GM23338 (cell line): ENCODE results near the gene FOXN4. TPM values are rescaled to one million over a fixed set of nuclear protein-coding genes. Genes with fewer than 3 reads are reported as not detected.

Experiments
- ATAC-seq: fragments of 200-7000 bp; cut with Tn5 transposase; 3 replicates; pipeline ENCODE4 v1.9.1; 2020
- DNase-seq: peaks from one replicate; pipeline ENCODE4 v3.0.0-alpha.2; 2015; ENCODE audit warnings: low spot score
- H2AFZ ChIP-seq: fragments of 200-600 bp; sonication (generic); 2 replicates; pipeline ENCODE4 v1.8.0; 2016; ENCODE audit warnings: antibody characterized with exemption, mild to moderate bottlenecking, moderate library complexity
- H3F3A ChIP-seq: fragments of 200-600 bp; sonication (generic); replicated peaks from 2 replicates; pipeline ENCODE4 v1.8.0; 2017; ENCODE audit warnings: antibody characterized with exemption, mixed run types, low read depth
- H3K27ac ChIP-seq: fragments of 200-600 bp; sonication (generic); 2 replicates; pipeline ENCODE4 v1.6.1; 2016; ENCODE audit warnings: low read depth
- H3K27me3 ChIP-seq: fragments of 200-600 bp; sonication (generic); 2 replicates; pipeline ENCODE4 v1.8.0; 2016; ENCODE audit warnings: mild to moderate bottlenecking, mixed run types, moderate library complexity; ENCODE audit not compliant: insufficient read depth
- H3K36me3 ChIP-seq: fragments of 200-600 bp; sonication (generic); 2 replicates; pipeline ENCODE4 v1.8.0; 2016; ENCODE audit warnings: mild to moderate bottlenecking; ENCODE audit not compliant: insufficient read depth
- H3K4me1 ChIP-seq: fragments of 200-600 bp; sonication (generic); 2 replicates; pipeline ENCODE4 v1.8.0; 2016; ENCODE audit warnings: mild to moderate bottlenecking, moderate library complexity; ENCODE audit not compliant: insufficient read depth
- H3K4me2 ChIP-seq: fragments of 200-600 bp; sonication (generic); 2 replicates; pipeline ENCODE4 v1.7.1; 2017; ENCODE audit warnings: mixed run types
- H3K4me3 ChIP-seq: fragments of 200-600 bp; sonication (generic); 2 replicates; pipeline ENCODE4 v1.6.1; 2016; ENCODE audit warnings: mixed run types
- H3K79me2 ChIP-seq: fragments of 200-600 bp; sonication (generic); replicated peaks from 2 replicates; pipeline ENCODE4 v1.8.0; 2017; ENCODE audit warnings: mild to moderate bottlenecking; ENCODE audit not compliant: insufficient read depth
- H3K9me2 ChIP-seq: fragments of 200-600 bp; sonication (generic); 2 replicates; pipeline ENCODE4 v1.8.0; 2017; ENCODE audit not compliant: insufficient read depth
- H4K20me1 ChIP-seq: fragments of 200-600 bp; sonication (generic); replicated peaks from 2 replicates; pipeline ENCODE4 v1.8.0; 2017; ENCODE audit warnings: mild to moderate bottlenecking; ENCODE audit not compliant: insufficient read depth
- H3K27ac Mint-ChIP-seq: 2 replicates; pipeline ENCODE4 v1.8.0; 2020; ENCODE audit warnings: inconsistent platforms, mild to moderate bottlenecking, moderate library complexity, mixed read lengths
- H3K27me3 Mint-ChIP-seq: 3 replicates; pipeline ENCODE4 v1.8.0; 2022; ENCODE audit warnings: low read depth, mild to moderate bottlenecking, moderate library complexity, mixed read lengths, inconsistent platforms; ENCODE audit not compliant: insufficient read depth, poor library complexity
- H3K36me3 Mint-ChIP-seq: 3 replicates; pipeline ENCODE4 v1.8.0; 2021; ENCODE audit warnings: low read depth, mild to moderate bottlenecking, inconsistent platforms, moderate library complexity, mixed read lengths
- H3K4me1 Mint-ChIP-seq: 3 replicates; pipeline ENCODE4 v1.8.0; 2020; ENCODE audit warnings: mild to moderate bottlenecking, inconsistent platforms, mixed read lengths
- H3K4me3 Mint-ChIP-seq: 3 replicates; pipeline ENCODE4 v1.8.0; 2021; ENCODE audit warnings: moderate library complexity, mild to moderate bottlenecking, inconsistent platforms, mixed read lengths
- H3K9me3 Mint-ChIP-seq: 3 replicates; pipeline ENCODE4 v1.8.0; 2020; ENCODE audit warnings: moderate library complexity, mild to moderate bottlenecking, inconsistent platforms, mixed read lengths
- CREB1 ChIP-seq: fragments of 250-450 bp; sonication (Bioruptor Pico); IDR thresholded peaks from 2 replicates; pipeline ENCODE4 v1.5.0; 2020; ENCODE audit warnings: low read depth, mild to moderate bottlenecking, moderate library complexity
- EZH2 ChIP-seq: fragments of 200-600 bp; sonication (generic); IDR thresholded peaks from one replicate; pipeline ENCODE4 v1.8.0; 2017; ENCODE audit warnings: antibody characterized with exemption, mild to moderate bottlenecking, low read depth; ENCODE audit not compliant: unreplicated experiment
- EZH2phosphoT487 ChIP-seq: fragments of 200-600 bp; sonication (generic); IDR thresholded peaks from one replicate; pipeline ENCODE4 v1.8.1; 2018; ENCODE audit warnings: antibody characterized with exemption; ENCODE audit not compliant: unreplicated experiment
- JUNB ChIP-seq: IDR thresholded peaks from one replicate; pipeline ENCODE4 v1.6.1; 2016; ENCODE audit warnings: antibody characterized with exemption; ENCODE audit not compliant: unreplicated experiment
- NANOG ChIP-seq: IDR thresholded peaks from 2 replicates; pipeline ENCODE4 v1.6.1; 2016; ENCODE audit warnings: antibody characterized with exemption, borderline replicate concordance
- POLR2AphosphoS5 ChIP-seq: IDR thresholded peaks from 2 replicates; pipeline ENCODE4 v1.6.1; 2016; ENCODE audit warnings: antibody characterized with exemption, low read depth
- STAT1 ChIP-seq: IDR thresholded peaks from one replicate; pipeline ENCODE4 v1.6.1; 2016; ENCODE audit warnings: antibody characterized with exemption; ENCODE audit not compliant: unreplicated experiment
- ZNF114 ChIP-seq: fragments of 250-450 bp; sonication (Bioruptor Pico); IDR thresholded peaks from 2 replicates; pipeline ENCODE4 v1.5.0; 2020; ENCODE audit warnings: mild to moderate bottlenecking, moderate library complexity
- ZNF331 ChIP-seq: fragments of 250-450 bp; sonication (Bioruptor Pico); IDR thresholded peaks from 2 replicates; pipeline ENCODE4 v1.5.0; 2020; ENCODE audit warnings: low read depth, mild to moderate bottlenecking, moderate library complexity
- polyA plus RNA-seq: library from polyadenylated mRNA; unstranded; fragments of >200 nt; fragmentation: Nextera tagmentation; extraction: Ambion mirVana; gene quantifications from 2 replicates; pipeline ENCODE4 v1.2.1, GENCODE V29; 2016
- total RNA-seq: library from RNA; depleted of rRNA; stranded (reverse); fragments of >200 nt; shearing (Covaris generic); gene quantifications from 2 replicates; pipeline ENCODE4 v1.2.3, GENCODE V29; 2014
- TF ChIP-seq, protein P1 (sequence below): IDR thresholded peaks from one replicate; pipeline ENCODE4 v1.6.1; 2018; ENCODE audit warnings: antibody characterized with exemption; ENCODE audit not compliant: unreplicated experiment
- TF ChIP-seq, protein P2 (sequence below), 2 experiments: fragments of 200-600 bp in 1 of 2; sonication (generic) in 1 of 2; conservative IDR thresholded peaks; 2 replicates each; pipeline versions ENCODE4 v1.5.1 to v1.6.1; 2016 to 2017; ENCODE audit warnings: antibody characterized with exemption in 2 of 2, low read depth in 2 of 2, mild to moderate bottlenecking in 2 of 2, moderate library complexity in 1 of 2
- TF ChIP-seq, protein P3 (sequence below): IDR thresholded peaks from 2 replicates; pipeline ENCODE4 v1.6.1; 2016; ENCODE audit warnings: antibody characterized with exemption
- TF ChIP-seq, protein P4 (sequence below): fragments of 250-450 bp; sonication (Bioruptor Pico); IDR thresholded peaks from 2 replicates; pipeline ENCODE4 v1.5.0; 2020; ENCODE audit warnings: mild to moderate bottlenecking, moderate library complexity

FOXN4 gene
- total and polyA plus RNA-seq, 2 experiments from 2014 or later, result 0.35 to 0.47 TPM

DNA sequence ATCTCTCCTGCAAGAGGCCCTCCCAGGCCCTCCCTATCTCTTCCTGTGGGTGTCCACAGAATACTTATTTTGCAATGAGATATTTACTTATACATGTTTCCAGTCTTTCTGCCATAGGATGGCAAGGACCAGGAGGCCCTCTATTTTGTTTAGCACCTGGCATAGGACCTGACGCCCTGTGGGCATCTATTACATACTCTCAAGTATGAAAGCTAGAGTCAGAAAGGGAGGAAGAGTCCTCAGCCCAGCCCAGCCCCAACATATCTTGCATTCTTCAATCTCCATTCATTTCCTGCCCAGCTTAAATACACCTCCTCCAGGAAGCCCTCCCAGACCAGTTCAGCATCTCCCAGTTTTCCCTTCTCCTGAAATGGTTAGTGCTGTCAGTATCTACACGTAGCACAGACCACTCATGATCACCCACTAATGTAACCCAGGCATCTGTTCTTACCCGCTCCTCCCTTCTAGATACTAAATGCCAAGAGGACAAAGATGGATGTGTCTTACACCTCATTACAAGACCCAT lies 7.4 kb downstream of the FOXN4 start:
- H3K36me3 Mint-ChIP-seq, result no peaks in the 10 kb centered on the region

More for the DNA sequence above, 7.4 kb downstream of the FOXN4 start:
- no peaks in the 10 kb centered on the region for H4K20me1 ChIP-seq
- Mint-ChIP-seq H3K4me3 (no peak overlapping the region), H3K27me3 (peaks cover 5% of the 10 kb centered on the region), H3K4me1 (peaks cover 4% of the 10 kb centered on the region), H3K27ac (no peak overlapping the region), H3K9me3 (no peaks in the 10 kb centered on the region)
- H3K4me2 ChIP-seq, result no peak overlapping the region
- no peak overlapping the region for H3K4me3 ChIP-seq
- H2AFZ ChIP-seq, result no peak overlapping the region
- TF ChIP-seq, protein P1, sequence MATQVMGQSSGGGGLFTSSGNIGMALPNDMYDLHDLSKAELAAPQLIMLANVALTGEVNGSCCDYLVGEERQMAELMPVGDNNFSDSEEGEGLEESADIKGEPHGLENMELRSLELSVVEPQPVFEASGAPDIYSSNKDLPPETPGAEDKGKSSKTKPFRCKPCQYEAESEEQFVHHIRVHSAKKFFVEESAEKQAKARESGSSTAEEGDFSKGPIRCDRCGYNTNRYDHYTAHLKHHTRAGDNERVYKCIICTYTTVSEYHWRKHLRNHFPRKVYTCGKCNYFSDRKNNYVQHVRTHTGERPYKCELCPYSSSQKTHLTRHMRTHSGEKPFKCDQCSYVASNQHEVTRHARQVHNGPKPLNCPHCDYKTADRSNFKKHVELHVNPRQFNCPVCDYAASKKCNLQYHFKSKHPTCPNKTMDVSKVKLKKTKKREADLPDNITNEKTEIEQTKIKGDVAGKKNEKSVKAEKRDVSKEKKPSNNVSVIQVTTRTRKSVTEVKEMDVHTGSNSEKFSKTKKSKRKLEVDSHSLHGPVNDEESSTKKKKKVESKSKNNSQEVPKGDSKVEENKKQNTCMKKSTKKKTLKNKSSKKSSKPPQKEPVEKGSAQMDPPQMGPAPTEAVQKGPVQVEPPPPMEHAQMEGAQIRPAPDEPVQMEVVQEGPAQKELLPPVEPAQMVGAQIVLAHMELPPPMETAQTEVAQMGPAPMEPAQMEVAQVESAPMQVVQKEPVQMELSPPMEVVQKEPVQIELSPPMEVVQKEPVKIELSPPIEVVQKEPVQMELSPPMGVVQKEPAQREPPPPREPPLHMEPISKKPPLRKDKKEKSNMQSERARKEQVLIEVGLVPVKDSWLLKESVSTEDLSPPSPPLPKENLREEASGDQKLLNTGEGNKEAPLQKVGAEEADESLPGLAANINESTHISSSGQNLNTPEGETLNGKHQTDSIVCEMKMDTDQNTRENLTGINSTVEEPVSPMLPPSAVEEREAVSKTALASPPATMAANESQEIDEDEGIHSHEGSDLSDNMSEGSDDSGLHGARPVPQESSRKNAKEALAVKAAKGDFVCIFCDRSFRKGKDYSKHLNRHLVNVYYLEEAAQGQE, result no peak
- TF ChIP-seq STAT1 (no peak), NANOG (no peak), ZNF331 (no peak), EZH2 (no peak), JUNB (no peak), EZH2phosphoT487 (no peak), CREB1 (no peak), ZNF114 (CRISPR knock-in tag) (no peak), POLR2AphosphoS5 (no peak)
- TF ChIP-seq, protein P2, sequence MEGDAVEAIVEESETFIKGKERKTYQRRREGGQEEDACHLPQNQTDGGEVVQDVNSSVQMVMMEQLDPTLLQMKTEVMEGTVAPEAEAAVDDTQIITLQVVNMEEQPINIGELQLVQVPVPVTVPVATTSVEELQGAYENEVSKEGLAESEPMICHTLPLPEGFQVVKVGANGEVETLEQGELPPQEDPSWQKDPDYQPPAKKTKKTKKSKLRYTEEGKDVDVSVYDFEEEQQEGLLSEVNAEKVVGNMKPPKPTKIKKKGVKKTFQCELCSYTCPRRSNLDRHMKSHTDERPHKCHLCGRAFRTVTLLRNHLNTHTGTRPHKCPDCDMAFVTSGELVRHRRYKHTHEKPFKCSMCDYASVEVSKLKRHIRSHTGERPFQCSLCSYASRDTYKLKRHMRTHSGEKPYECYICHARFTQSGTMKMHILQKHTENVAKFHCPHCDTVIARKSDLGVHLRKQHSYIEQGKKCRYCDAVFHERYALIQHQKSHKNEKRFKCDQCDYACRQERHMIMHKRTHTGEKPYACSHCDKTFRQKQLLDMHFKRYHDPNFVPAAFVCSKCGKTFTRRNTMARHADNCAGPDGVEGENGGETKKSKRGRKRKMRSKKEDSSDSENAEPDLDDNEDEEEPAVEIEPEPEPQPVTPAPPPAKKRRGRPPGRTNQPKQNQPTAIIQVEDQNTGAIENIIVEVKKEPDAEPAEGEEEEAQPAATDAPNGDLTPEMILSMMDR (conservative IDR thresholded peaks at IDR 0.05; ENCODE audit: low read depth in 2 of 2), result no peak
- TF ChIP-seq, protein P3, sequence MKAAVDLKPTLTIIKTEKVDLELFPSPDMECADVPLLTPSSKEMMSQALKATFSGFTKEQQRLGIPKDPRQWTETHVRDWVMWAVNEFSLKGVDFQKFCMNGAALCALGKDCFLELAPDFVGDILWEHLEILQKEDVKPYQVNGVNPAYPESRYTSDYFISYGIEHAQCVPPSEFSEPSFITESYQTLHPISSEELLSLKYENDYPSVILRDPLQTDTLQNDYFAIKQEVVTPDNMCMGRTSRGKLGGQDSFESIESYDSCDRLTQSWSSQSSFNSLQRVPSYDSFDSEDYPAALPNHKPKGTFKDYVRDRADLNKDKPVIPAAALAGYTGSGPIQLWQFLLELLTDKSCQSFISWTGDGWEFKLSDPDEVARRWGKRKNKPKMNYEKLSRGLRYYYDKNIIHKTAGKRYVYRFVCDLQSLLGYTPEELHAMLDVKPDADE, result no peak
- TF ChIP-seq, protein P4, sequence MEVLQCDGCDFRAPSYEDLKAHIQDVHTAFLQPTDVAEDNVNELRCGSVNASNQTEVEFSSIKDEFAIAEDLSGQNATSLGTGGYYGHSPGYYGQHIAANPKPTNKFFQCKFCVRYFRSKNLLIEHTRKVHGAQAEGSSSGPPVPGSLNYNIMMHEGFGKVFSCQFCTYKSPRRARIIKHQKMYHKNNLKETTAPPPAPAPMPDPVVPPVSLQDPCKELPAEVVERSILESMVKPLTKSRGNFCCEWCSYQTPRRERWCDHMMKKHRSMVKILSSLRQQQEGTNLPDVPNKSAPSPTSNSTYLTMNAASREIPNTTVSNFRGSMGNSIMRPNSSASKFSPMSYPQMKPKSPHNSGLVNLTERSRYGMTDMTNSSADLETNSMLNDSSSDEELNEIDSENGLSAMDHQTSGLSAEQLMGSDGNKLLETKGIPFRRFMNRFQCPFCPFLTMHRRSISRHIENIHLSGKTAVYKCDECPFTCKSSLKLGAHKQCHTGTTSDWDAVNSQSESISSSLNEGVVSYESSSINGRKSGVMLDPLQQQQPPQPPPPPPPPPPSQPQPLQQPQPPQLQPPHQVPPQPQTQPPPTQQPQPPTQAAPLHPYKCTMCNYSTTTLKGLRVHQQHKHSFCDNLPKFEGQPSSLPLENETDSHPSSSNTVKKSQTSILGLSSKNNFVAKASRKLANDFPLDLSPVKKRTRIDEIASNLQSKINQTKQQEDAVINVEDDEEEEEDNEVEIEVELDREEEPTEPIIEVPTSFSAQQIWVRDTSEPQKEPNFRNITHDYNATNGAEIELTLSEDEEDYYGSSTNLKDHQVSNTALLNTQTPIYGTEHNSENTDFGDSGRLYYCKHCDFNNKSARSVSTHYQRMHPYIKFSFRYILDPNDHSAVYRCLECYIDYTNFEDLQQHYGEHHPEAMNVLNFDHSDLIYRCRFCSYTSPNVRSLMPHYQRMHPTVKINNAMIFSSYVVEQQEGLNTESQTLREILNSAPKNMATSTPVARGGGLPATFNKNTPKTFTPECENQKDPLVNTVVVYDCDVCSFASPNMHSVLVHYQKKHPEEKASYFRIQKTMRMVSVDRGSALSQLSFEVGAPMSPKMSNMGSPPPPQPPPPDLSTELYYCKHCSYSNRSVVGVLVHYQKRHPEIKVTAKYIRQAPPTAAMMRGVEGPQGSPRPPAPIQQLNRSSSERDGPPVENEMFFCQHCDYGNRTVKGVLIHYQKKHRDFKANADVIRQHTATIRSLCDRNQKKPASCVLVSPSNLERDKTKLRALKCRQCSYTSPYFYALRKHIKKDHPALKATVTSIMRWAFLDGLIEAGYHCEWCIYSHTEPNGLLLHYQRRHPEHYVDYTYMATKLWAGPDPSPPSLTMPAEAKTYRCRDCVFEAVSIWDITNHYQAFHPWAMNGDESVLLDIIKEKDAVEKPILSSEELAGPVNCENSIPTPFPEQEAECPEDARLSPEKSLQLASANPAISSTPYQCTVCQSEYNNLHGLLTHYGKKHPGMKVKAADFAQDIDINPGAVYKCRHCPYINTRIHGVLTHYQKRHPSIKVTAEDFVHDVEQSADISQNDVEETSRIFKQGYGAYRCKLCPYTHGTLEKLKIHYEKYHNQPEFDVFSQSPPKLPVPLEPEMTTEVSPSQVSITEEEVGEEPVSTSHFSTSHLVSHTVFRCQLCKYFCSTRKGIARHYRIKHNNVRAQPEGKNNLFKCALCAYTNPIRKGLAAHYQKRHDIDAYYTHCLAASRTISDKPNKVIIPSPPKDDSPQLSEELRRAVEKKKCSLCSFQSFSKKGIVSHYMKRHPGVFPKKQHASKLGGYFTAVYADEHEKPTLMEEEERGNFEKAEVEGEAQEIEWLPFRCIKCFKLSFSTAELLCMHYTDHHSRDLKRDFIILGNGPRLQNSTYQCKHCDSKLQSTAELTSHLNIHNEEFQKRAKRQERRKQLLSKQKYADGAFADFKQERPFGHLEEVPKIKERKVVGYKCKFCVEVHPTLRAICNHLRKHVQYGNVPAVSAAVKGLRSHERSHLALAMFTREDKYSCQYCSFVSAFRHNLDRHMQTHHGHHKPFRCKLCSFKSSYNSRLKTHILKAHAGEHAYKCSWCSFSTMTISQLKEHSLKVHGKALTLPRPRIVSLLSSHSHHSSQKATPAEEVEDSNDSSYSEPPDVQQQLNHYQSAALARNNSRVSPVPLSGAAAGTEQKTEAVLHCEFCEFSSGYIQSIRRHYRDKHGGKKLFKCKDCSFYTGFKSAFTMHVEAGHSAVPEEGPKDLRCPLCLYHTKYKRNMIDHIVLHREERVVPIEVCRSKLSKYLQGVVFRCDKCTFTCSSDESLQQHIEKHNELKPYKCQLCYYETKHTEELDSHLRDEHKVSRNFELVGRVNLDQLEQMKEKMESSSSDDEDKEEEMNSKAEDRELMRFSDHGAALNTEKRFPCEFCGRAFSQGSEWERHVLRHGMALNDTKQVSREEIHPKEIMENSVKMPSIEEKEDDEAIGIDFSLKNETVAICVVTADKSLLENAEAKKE (CRISPR knock-in tag), result no peak
- H3K27me3 ChIP-seq, result peaks cover 3% of the 10 kb centered on the region
- no peak overlapping the region for H3K27ac ChIP-seq
- no peaks in the 10 kb centered on the region for H3F3A ChIP-seq
- peaks cover 4% of the 10 kb centered on the region; the same call in 1 of the 2 replicates for H3K4me1 ChIP-seq
- no peaks in the 10 kb centered on the region for H3K79me2 ChIP-seq
- ATAC-seq (no peak), DNase-seq (no peak)
- no peaks in the 10 kb centered on the region for H3K9me2 ChIP-seq
- no peaks in the 10 kb centered on the region for H3K36me3 ChIP-seq
